IMR-90 (cell line): Measurements from ENCODE around the gene ARHGEF4.

Experiments
- BHLHE40 ChIP-seq: fragments of 150-350 bp; IDR thresholded peaks from 2 replicates; pipeline ENCODE4 v1.6.1; 2016; ENCODE audit warnings: mild to moderate bottlenecking, low read depth, low read length
- CEBPB ChIP-seq: IDR thresholded peaks from 2 replicates; pipeline ENCODE4 v1.6.1; 2012; ENCODE audit warnings: low read depth, low read length, improper control_type of control experiment
- CHD1 ChIP-seq: IDR thresholded peaks from 2 replicates; pipeline ENCODE4 v1.6.1; 2012; ENCODE audit warnings: low read depth, low read length, improper control_type of control experiment
- ELK1 ChIP-seq: fragments of 150-350 bp; IDR thresholded peaks from 2 replicates; pipeline ENCODE4 v1.6.1; 2016; ENCODE audit warnings: low read depth, mild to moderate bottlenecking, low read length, moderate library complexity, borderline replicate concordance
- FOS ChIP-seq: fragments of 150-350 bp; IDR thresholded peaks from 2 replicates; pipeline ENCODE4 v1.6.1; 2016; ENCODE audit warnings: low read depth, low read length
- MAZ ChIP-seq: IDR thresholded peaks from 2 replicates; pipeline ENCODE4 v1.6.1; 2012; ENCODE audit warnings: low read depth, mild to moderate bottlenecking, low read length, improper control_type of control experiment, moderate library complexity, borderline replicate concordance
- MXI1 ChIP-seq: IDR thresholded peaks from 2 replicates; pipeline ENCODE4 v1.6.1; 2012; ENCODE audit warnings: low read depth, mild to moderate bottlenecking, low read length, moderate library complexity, borderline replicate concordance
- POLR2A ChIP-seq: IDR thresholded peaks from 2 replicates; pipeline ENCODE4 v1.6.1; 2012; ENCODE audit warnings: mild to moderate bottlenecking, low read depth, low read length
- RAD21 ChIP-seq: IDR thresholded peaks from 2 replicates; pipeline ENCODE4 v1.6.1; 2012; ENCODE audit warnings: low read length, improper control_type of control experiment
- RCOR1 ChIP-seq: IDR thresholded peaks from 2 replicates; pipeline ENCODE4 v1.6.1; 2012; ENCODE audit warnings: mild to moderate bottlenecking, low read length, improper control_type of control experiment; ENCODE audit not compliant: insufficient replicate concordance
- RFX5 ChIP-seq: IDR thresholded peaks from 2 replicates; pipeline ENCODE4 v1.8.0; 2012; ENCODE audit warnings: low read depth, mild to moderate bottlenecking, low read length, moderate library complexity
- SMC3 ChIP-seq: fragments of 150-350 bp; IDR thresholded peaks from 2 replicates; pipeline ENCODE4 v1.6.1; 2016; ENCODE audit warnings: low read depth, mild to moderate bottlenecking, antibody characterized with exemption, low read length, moderate library complexity
- USF2 ChIP-seq: fragments of 150-350 bp; IDR thresholded peaks from 2 replicates; pipeline ENCODE4 v1.6.1; 2017; ENCODE audit warnings: mild to moderate bottlenecking, antibody characterized with exemption, low read length, low read depth
- TF ChIP-seq, protein P1 (sequence below): conservative IDR thresholded peaks from 2 replicates; pipeline ENCODE4 v1.5.1; 2012; ENCODE audit warnings: mild to moderate bottlenecking, low read depth, low read length, improper control_type of control experiment

- TF ChIP-seq POLR2A (no peak), RAD21 (no peak), RCOR1 (no peak), SMC3 (no peak), CHD1 (no peak), MAZ (no peak), RFX5 (no peak), ELK1 (no peak), FOS (no peak), CEBPB (no peak), USF2 (no peak), BHLHE40 (no peak), MXI1 (no peak)
- TF ChIP-seq, protein P1, sequence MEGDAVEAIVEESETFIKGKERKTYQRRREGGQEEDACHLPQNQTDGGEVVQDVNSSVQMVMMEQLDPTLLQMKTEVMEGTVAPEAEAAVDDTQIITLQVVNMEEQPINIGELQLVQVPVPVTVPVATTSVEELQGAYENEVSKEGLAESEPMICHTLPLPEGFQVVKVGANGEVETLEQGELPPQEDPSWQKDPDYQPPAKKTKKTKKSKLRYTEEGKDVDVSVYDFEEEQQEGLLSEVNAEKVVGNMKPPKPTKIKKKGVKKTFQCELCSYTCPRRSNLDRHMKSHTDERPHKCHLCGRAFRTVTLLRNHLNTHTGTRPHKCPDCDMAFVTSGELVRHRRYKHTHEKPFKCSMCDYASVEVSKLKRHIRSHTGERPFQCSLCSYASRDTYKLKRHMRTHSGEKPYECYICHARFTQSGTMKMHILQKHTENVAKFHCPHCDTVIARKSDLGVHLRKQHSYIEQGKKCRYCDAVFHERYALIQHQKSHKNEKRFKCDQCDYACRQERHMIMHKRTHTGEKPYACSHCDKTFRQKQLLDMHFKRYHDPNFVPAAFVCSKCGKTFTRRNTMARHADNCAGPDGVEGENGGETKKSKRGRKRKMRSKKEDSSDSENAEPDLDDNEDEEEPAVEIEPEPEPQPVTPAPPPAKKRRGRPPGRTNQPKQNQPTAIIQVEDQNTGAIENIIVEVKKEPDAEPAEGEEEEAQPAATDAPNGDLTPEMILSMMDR: no peak
These were observed 173.2 kb downstream of the ARHGEF4 start for GRCh38 chr2:131009713-131010475.
